H54 (cell line): ENCODE results near the gene PRSS27.
A peak's percentile ranks its signal among the peaks of the same experiment; 100 is the strongest.
"Not testable (repeated sequence)": the region's sequence is repeated elsewhere in the genome, so short reads cannot be mapped to it uniquely, and the experiment has no call there.

Experiments used
- DNase-seq: peaks from one replicate; pipeline ENCODE4 v3.0.0; 2011; ENCODE audit warnings: low spot score, mixed read lengths; ENCODE audit not compliant: insufficient read length
- FAIRE-seq: peaks from 3 replicates; lab custom pipeline; 2011; peaks lifted over from hg19 to GRCh38; lab: Jason Lieb, UNC
- POLR2A ChIP-seq: IDR thresholded peaks from 2 replicates; pipeline ENCODE4 v1.6.1; 2011; ENCODE audit warnings: low read depth, mild to moderate bottlenecking, low read length

The PRSS27 gene

GRCh38 chr16:2692948-2693651 is 26.9 kb downstream of the PRSS27 start:
- FAIRE-seq (no peak), DNase-seq (no peak)
- TF ChIP-seq POLR2A: no peak

GRCh38 chr16:2692251-2692947 is 27.6 kb downstream of the PRSS27 start:
- no peak for TF ChIP-seq POLR2A
- DNase-seq (no peak), FAIRE-seq (no peak)

GRCh38 chr16:2691491-2692248 is 28.4 kb downstream of the PRSS27 start:
- TF ChIP-seq POLR2A: no peak
- DNase-seq: no peak
- no peak for FAIRE-seq

- no peak for FAIRE-seq
- TF ChIP-seq POLR2A: no peak
Measured at GRCh38 chr16:2690852-2691251, 29.2 kb downstream of the PRSS27 start.

GRCh38 chr16:2689968-2690801 is 29.8 kb downstream of the PRSS27 start:
- FAIRE-seq (no peak), DNase-seq (no peak)
- no peak for TF ChIP-seq POLR2A

More at GRCh38 chr16:2690852-2691251, 29.2 kb downstream of the PRSS27 start:
- no peak for DNase-seq

GRCh38 chr16:2689422-2689821 is 30.6 kb downstream of the PRSS27 start:
- DNase-seq, FAIRE-seq: not testable (repeated sequence)

GRCh38 chr16:2687531-2688308 is 32.3 kb downstream of the PRSS27 start:
- no peak for FAIRE-seq
- TF ChIP-seq POLR2A: no peak

GRCh38 chr16:2686912-2687507 is 33.0 kb downstream of the PRSS27 start:
- FAIRE-seq: no peak
- no peak for TF ChIP-seq POLR2A
- DNase-seq: no peak

More at GRCh38 chr16:2687531-2688308, 32.3 kb downstream of the PRSS27 start:
- no peak for DNase-seq

- FAIRE-seq, DNase-seq: not testable (repeated sequence)
Measured at GRCh38 chr16:2686075-2686474, 33.9 kb downstream of the PRSS27 start.

GRCh38 chr16:2683041-2683440 is 37.0 kb downstream of the PRSS27 start:
- DNase-seq, FAIRE-seq: not testable (repeated sequence)

GRCh38 chr16:2682209-2683021 is 37.6 kb downstream of the PRSS27 start, which contains the start of gene KCTD5:
TSS of gene KCTD5 (plus strand) at chr16:2682523. CDS start at chr16:2682549, 26 bp downstream.
- peak; percentile 84 for TF ChIP-seq POLR2A
- DNase-seq: peak; percentile 94
- FAIRE-seq: no peak

- FAIRE-seq, DNase-seq: not testable (repeated sequence)
Measured at GRCh38 chr16:2680360-2680759, 39.7 kb downstream of the PRSS27 start.

GRCh38 chr16:2679902-2680301 is 40.1 kb downstream of the PRSS27 start:
- not testable (repeated sequence) for FAIRE-seq

GRCh38 chr16:2678206-2678965 is 41.6 kb downstream of the PRSS27 start:
- not testable (repeated sequence) for DNase-seq, FAIRE-seq

More at GRCh38 chr16:2679902-2680301, 40.1 kb downstream of the PRSS27 start:
- DNase-seq: not testable (repeated sequence)

- DNase-seq, FAIRE-seq: not testable (repeated sequence)
Measured at GRCh38 chr16:2676937-2677336, 43.1 kb downstream of the PRSS27 start.
